DMS 273 treated with DMSO at 0.1 percent for 48 hours (cell line): ENCODE measurements around the gene GOLGA3.
"Not testable (repeated sequence)": the region's sequence is repeated elsewhere in the genome, so short reads cannot be mapped to it uniquely, and the experiment has no call there.

Source experiments
- DNase-seq: peaks from one replicate; lab custom pipeline; 2025; lab: John Stamatoyannopoulos, UW

Gene GOLGA3

GRCh38 chr12:132828706-132829534 lies at the start of gene GOLGA3:
TSS of gene GOLGA3 (minus strand) at chr12:132828869. CDS start at chr12:132822128, 6,741 bp downstream.
- DNase-seq = peak; percentile 51

DNA sequence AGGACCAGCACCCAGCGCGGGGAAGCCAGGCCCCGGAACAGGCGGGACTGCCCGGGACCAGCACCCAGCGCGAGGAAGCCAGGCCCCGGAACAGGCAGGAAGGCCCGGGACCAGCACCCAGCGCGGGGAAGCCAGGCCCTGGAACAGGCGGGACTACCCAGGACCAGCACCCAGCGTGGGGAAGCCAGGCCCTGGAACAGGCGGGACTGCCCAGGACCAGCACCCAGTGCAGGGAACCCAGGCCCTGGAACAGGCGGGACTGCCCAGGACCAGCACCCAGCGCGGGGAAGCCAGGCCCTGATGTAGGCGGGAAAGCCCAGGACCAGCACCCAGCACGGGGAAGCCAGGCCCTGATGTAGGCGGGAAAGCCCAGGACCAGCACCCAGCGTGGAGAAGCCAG lies 46.0 kb upstream of the GOLGA3 start:
- not testable (repeated sequence) for DNase-seq

GRCh38 chr12:132874175-132874574 lies 45.5 kb upstream of the GOLGA3 start:
- DNase-seq = no peak

- no peak for DNase-seq
Measured at GRCh38 chr12:132873724-132874123, 45.1 kb upstream of the GOLGA3 start.

DNA sequence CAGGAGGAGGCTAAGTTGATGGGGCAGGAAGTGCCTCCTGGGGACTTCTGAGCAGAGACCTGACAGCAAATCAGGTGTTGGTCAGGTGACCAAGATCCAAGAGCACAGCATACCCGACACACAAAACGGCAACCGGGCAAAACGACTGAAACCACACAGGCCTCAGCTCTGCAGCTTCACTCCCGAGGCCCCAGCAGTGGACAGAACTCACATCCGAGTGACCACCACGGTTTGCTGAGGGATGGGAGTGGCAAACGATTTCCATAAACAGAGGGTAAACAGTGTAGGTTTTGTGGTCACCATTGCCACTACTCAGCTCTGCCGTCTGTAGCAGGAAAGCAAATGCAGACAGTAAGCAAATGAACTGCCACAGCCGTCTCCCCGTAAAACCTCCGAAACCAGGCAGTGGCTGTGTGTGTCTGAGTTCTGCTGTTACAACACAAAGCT lies 44.3 kb upstream of the GOLGA3 start:
- no peak for DNase-seq

DNA sequence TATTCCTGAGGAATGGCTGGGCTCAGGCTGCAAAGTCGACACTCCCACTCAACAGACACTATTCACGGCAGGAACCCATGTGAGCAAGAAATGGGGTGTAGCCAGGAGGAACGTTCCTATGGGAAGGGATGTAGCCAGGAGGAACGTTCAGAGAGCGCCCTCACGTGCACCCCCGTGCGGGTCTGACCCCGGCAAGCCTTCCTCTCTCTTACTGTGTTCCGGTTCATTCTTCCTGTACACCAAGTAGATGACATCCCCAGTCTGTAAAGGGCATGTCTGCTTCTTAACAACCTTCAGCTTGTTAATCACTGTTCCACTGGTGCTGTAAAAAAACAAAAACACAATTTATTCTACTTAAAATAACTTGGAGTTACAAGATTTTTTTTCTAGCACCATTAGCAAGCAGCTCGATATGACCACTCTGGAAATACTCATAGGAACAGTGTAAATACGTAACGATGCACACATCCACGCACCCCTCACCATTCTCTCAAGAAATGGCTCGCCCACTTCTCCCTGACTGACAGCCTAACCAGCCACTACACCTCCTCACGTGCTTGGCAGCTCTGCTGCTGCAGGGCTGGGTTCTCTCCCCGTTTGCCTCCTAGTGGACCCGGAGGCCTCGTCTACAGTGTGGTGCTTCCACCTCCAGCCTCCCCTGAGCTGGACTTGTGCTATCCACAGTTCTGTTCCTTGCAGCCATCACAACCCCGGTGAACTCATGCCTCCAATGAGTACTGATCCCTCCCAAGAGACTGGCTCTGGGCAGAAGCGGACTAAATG lies 43.6 kb upstream of the GOLGA3 start:
- DNase-seq = no peak

GRCh38 chr12:132869551-132869950 lies 40.9 kb upstream of the GOLGA3 start:
- DNase-seq = no peak

DNA sequence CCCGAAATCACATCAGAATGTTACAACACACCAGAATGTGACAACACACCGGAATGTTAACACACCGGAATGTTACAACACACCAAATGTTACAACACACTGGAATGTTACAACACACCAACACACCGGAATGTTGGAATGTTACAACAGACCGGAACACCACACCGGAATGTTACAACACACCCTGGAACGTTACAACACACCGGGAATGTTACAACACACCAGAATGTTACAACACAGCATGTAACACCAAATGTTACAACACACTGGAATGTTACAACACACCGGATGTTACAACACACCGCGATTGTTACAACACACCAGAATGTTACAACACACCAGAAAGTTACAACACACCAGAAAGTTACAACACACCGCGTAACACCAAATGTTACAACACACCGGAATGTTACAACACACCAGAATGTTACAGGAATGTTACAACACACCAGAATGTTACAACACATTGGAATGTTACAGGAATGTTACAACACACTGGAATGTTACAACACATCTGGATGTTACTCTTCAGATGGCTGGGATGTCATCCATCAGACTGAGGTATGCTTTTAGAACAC lies 37.7 kb upstream of the GOLGA3 start:
- no peak for DNase-seq

GRCh38 chr12:132861558-132861957 lies 32.9 kb upstream of the GOLGA3 start:
- DNase-seq = no peak

DNA sequence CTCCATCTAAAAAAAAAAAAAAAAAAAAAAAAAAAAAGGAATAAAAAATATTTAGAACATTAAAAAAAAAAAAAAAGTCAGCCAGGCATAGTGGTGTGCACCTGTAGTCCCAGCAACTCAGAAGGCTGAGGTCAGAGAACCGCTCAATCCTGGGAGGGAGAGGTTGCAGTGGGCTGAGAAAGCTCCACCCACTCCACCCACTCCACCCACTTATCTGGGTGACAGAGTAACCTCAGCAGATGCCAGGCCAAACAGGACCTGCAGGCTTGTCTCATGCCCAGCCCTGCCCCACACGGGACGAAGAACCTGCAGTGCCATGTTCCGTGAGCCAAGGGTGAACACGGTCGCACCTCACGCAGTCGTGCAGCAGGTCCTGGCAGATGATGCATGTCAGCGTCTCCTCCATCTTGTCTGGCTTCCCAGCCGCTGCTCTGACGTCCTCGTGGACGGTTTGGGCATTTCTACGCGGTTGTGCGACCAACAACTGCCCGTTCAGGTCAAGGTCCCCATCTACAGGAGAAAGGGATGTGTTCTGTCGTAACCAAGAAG lies 30.1 kb upstream of the GOLGA3 start:
- no peak for DNase-seq

DNA sequence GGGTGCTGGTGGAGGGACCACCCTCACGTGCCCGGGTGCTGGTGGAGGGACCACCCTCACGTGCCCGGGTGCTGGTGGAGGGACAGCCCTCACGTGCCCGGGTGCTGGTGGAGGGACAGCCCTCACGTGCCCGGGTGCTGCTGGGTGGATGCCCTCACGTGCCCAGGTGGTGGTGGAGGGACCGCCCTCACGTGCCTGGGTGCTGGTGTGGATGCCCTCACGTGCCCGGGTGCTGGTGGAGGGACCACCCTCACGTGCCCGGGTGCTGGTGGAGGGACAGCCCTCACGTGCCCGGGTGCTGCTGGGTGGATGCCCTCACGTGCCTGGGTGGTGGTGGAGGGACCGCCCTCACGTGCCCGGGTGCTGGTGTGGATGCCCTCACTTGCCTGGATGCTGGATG lies 28.4 kb upstream of the GOLGA3 start:
- not testable (repeated sequence) for DNase-seq

- no peak for DNase-seq
Measured at GRCh38 chr12:132856581-132856980, 27.9 kb upstream of the GOLGA3 start.

DNA sequence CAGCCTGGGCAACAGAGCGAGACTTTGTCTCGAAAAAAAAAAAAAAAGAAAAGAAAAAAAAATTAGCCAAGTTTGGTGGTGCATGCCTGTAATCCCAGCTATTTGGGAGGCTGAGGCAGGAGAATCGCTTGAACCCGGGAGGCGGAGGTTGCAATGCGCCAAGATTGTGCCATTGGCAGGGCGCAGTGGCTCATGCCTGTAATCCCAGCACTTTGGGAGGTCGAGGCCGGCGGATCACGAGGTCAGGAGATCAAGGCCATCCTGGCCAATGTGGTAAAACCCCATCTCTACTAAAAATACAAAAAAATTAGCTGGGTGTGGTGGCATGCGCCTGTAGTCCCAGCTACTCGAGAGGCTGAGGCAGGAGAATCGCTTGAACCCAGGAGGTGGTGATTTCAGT lies 26.5 kb upstream of the GOLGA3 start:
- DNase-seq = not testable (repeated sequence)

GRCh38 chr12:132853285-132854092 lies 24.8 kb upstream of the GOLGA3 start:
- DNase-seq = no peak

- DNase-seq = no peak
Measured at GRCh38 chr12:132852496-132852895, 23.8 kb upstream of the GOLGA3 start.

- no peak for DNase-seq
Measured at GRCh38 chr12:132851465-132851864, 22.8 kb upstream of the GOLGA3 start.

- DNase-seq = no peak
Measured at GRCh38 chr12:132850291-132850690, 21.6 kb upstream of the GOLGA3 start.

DNA sequence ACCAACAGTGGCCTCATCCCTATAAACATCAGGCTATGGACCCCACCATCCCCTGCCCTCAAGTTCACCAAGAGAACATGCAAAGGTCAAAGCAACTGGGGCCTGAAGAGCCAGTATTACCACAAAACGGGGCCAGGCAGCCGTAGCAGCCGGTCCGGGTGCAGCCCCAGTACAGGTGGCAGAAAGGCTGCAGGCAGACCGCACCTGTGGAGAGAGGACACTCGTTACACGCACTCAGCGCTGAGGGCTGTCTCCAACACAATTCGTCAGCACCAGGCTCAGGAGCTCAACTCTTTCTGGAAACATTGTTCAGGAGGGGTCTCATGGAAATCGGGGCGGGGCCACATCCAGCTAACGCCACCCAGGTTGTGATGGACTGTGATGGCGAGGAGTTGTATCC lies 19.9 kb upstream of the GOLGA3 start:
- DNase-seq = no peak

GRCh38 chr12:132847363-132848356 lies 19.0 kb upstream of the GOLGA3 start:
- no peak for DNase-seq

DNA sequence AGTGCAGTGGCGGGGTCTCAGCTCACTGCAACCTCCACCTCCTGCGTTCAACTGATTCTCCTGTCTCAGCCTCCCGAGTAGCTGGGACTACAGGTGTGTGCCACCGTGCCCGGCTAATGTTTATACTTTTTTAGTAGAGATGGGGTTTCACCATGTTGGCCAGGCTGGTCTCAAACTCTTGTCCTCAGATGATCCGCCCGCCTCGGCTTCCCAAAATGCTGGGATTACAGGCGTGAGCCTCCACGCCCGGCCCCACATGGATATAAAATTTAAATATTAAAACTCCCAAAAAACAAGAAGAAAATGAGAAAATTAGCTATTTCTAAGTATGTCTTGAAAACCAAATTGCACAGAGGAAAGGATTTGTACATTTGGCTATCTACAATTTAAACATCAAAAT lies 16.0 kb upstream of the GOLGA3 start:
- not testable (repeated sequence) for DNase-seq
